Stimulated activated CD4-positive, alpha-beta T cell treated with anti-CD3 and anti-CD28 coated beads, TNF-alpha, amount 100 ng/mL, for 48 hours (primary cell): ENCODE measurements around the gene C2orf68.
"Not testable (repeated sequence)": the region's sequence is repeated elsewhere in the genome, so short reads cannot be mapped to it uniquely, and the experiment has no call there.

Experiments
- DNase-seq, 3 donors: peaks; one replicate each; pipeline ENCODE4 v3.0.0-alpha.2; 2020; ENCODE audit warnings: low read depth in 3 of 3

Gene C2orf68

DNA sequence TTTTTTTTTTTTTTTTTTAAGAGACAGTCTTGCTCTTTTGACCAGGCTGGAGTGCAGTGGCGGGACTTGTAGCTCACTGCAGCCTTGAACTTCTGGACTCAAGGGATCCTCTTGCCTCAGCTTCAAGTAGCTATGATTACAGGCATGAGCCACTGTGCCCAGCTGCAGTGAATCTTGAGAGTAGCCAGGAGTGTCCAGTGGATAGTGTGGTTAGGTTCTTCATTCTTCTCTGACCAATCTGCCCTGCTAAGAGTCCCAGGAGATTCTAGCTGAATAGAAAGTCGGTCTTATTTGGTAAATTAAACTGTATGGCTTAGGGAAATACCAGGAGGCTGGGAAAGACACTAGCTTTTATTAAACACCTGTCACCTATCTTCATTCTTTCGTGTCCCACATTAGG, 19.4 kb upstream of the C2orf68 start:
- DNase-seq = no peak

DNA sequence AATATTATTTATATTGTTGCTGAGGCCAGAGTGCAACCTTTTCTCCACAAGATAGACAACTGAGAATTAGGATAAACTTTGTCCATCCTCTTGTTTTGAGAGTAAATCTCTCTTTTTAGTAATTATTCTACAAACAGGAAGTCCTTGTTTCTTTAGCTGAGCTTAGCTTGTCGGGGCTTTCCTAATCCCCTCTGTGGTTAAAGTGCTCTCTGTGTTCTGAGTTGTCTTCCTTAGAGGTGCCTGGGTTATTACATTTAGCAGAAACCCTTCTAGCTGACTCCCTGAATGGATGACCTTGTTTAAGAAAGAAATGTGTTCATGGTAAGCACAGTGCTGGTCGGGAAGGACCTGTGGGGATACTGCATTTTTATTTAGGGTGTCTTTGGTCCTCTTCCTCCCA, 16.8 kb upstream of the C2orf68 start:
- no peak for DNase-seq

- DNase-seq = no peak
Observed at GRCh38 chr2:85623991-85624390, 12.1 kb upstream of the C2orf68 start.

GRCh38 chr2:85621338-85621737, 9.5 kb upstream of the C2orf68 start:
- no peak for DNase-seq

GRCh38 chr2:85619617-85620016, 7.8 kb upstream of the C2orf68 start:
- DNase-seq = no peak

- DNase-seq = not testable (repeated sequence)
Observed at GRCh38 chr2:85617723-85618122, 5.9 kb upstream of the C2orf68 start.

DNA sequence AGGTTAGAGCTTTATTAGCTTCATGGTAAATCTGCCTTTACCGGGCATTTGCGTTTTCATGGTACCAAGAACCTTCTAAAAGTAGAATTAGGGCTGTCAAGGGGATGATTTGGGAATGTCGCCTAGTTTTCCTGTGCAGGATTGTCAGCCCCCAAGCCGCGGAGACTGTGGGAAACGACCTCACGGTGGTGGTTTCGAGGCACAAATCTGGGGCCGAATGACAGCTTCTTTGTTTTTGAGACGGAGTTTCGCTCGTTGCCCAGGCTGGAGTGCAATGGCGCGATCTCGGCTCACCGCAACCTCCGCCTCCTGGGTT, 3.5 kb upstream of the C2orf68 start:
- no peak for DNase-seq

DNA sequence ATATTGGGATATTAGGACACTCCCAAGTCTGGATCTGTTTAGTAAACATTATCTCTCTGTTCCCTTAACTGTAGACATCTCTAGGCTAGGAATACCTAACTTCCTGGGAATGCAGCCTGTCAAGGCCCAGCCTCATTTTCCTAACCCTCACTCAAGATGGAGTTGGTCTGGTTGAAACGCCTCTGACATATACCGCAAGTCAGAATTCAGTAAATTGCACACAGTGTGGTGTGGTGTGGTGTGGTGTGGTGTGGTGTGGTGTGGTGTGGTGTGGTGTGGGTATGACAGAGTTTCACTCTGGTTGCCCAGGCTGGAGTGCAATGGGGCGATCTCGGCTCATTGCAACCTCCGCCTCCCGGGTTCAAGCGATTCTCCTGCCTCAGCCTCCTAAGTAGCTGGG, 2.9 kb upstream of the C2orf68 start:
- DNase-seq = not testable (repeated sequence)

GRCh38 chr2:85613717-85614515, 2.0 kb upstream of the C2orf68 start:
- no peak for DNase-seq

GRCh38 chr2:85611217-85611704, 605 bp downstream of the C2orf68 start:
- DNase-seq = no peak

- DNase-seq = no peak
Observed at GRCh38 chr2:85607268-85608215, 4.3 kb downstream of the C2orf68 start.

GRCh38 chr2:85606116-85606455, 5.8 kb downstream of the C2orf68 start:
- no peak for DNase-seq

GRCh38 chr2:85605406-85606115, 6.3 kb downstream of the C2orf68 start:
- DNase-seq = no peak

- DNase-seq = no peak
Observed at GRCh38 chr2:85604568-85605339, 7.1 kb downstream of the C2orf68 start.

DNA sequence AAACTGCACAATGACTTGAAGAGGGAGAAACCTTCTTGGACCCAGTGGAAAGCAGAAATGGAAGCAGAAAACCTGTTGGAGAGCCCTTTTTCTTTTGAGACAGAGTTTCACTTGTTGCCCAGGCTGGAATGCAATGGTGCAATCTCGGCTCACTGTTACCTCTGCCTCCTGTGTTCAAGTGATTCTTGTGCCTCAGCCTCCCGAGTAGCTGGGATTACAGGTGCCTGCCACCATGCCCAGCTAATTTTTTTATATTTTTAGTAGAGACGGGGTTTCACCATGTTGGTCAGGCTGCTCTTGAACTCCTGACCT, 7.8 kb downstream of the C2orf68 start:
- not testable (repeated sequence) for DNase-seq

DNA sequence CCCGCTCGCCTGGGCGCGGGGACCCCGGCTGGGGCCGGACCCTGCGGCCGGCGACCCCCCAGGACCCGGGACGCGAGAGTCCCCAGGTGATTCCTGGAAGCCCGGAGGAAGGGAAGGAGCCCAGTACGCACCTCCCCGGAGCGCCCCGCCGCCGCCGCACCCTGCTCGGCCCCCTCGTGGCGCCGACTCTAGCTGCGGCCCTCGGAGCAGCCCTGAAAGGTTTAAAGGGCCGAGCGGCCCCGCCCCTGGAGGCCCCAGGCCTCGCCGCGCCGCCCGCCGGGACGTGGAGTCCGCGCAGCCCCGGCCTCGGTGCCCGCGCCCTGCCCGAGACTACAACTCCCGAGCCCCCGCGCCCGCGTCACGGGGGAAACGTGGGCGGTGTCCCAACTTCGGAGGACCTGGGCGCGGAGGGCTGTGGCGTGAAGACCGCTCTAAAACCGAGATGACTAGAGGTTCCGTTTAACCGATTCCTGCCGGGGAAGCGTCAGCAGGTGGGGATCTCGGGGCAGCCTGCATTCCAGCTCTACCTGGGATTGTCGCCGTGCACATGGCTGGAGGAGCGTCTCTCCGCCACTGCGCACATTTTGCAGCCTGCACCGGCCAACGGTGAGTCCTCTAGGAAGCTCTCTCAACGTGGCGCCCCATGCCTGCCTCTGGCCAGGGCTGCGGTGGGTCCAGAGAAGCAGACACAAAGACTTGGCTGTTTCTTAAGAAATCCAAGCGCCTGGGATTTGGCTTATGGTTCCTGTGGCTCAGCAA, 9.2 kb downstream of the C2orf68 start, which contains the start of gene TMEM150A:
TMEM150A (minus strand) TSS at position 223 of the 759 bp plus-strand sequence. CDS start 750 bp downstream, outside the sequence.
- peak; percentile 74 to 81 (median 75) for DNase-seq

GRCh38 chr2:85601771-85602475, 9.9 kb downstream of the C2orf68 start:
- DNase-seq = no peak

DNA sequence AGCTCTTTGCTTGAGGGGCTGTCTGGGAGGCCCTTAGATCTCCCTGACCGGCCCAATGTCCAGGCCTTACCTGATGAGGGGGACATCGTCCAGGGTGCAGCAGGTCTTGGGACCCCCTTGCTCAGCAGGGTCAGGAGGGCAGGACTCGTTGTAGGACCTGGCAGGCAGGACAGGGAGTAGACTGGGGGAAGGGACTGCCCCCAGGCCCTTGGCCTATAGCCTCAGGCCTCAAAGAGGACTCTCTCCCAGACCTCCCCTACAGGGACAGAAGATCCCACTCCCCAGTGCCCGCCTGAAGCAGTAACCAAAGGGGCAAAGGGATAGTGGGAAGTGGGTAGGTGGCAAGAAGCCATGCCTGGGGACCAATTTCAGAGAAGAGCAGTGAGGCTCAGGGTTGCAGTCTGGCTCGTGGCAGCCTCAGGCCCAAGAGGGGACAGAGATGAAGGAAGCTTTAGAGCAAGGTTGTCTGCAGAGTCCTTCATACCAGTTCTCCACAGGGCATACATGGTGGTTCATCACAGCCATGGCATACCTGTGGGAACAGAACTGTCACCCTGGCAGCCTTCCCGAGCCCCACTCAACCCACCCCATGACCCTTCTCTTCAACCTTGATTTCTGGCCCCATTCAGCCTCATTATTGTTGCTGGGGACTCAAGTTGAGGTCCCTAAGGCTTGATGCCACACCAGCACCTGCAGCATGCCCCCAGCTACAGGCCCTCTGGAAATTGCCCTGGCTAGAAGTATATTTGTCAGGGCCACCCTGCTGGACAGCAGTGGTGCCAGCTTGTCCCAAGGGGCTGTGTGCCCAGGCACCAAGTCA, 10.7 kb downstream of the C2orf68 start:
- no peak for DNase-seq

DNA sequence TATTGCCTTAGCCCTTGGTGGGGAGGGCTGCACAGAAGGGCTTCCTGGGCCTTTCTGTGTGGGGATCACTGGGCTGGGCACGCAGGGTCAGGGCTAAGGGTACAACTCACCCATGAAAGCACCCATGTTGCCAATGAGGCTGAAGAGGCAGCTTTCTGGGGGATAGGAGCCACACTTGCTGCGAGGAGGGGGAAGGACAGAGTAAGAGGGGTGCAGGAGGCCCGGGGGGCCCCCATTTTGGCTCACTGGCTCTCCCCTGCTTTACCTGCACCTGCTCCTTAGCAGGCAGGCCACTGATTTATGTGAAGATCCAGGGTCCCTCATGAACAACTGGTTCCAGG, 11.7 kb downstream of the C2orf68 start:
- no peak for DNase-seq
